ENCODE results near the gene NAP1L3.

The NAP1L3 gene

DNA sequence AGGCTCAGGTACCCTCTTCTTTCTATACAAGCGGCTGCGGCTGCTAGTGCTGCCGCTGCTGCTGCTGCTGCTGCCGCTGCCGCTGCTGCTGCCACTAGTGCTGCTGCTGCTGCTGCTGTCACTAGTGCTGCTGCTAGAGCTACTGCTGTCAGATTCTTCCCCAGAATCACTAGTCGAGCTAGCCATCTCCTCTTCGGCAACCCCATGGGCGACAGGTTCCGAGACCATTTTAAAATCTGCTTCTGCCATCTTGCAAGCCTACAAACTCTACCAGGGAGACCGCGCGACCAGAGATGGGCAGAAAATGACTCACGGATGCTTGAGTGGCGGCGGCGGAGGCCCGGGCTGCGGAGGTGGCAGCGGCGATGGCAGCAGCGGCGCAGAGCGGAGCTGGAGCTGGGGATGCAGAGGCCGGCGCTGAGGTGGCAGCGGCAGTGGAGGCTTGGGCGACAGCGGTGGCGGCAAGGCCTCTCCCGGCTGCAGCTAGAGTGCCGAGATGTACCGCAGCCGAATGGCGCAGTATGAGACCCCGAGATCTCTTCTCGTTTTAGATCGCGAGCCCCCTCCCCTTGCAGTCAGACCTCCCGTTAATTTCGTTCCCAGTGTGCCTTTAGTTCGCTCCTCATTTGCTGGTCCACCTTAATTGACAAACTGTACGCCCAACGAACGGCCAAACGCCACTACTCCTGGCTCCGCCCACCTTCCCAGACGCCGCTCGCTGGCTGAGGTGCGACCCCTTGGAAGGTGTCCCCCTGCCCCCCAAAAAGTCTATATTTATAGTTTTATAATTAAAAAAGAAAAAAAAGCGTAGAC, at the start of gene NAP1L3:
NAP1L3 (minus strand) TSS at position 523 of the 813 bp plus-strand sequence; CDS start at position 249, 274 bp downstream.
- H3K4me3 ChIP-seq (ENCODE audit: control insufficient read depth, low read depth, low read length), result peak within 1 kb of the TSS; percentile 63
- TF ChIP-seq, protein P1, sequence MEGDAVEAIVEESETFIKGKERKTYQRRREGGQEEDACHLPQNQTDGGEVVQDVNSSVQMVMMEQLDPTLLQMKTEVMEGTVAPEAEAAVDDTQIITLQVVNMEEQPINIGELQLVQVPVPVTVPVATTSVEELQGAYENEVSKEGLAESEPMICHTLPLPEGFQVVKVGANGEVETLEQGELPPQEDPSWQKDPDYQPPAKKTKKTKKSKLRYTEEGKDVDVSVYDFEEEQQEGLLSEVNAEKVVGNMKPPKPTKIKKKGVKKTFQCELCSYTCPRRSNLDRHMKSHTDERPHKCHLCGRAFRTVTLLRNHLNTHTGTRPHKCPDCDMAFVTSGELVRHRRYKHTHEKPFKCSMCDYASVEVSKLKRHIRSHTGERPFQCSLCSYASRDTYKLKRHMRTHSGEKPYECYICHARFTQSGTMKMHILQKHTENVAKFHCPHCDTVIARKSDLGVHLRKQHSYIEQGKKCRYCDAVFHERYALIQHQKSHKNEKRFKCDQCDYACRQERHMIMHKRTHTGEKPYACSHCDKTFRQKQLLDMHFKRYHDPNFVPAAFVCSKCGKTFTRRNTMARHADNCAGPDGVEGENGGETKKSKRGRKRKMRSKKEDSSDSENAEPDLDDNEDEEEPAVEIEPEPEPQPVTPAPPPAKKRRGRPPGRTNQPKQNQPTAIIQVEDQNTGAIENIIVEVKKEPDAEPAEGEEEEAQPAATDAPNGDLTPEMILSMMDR (conservative IDR thresholded peaks at IDR 0.05; ENCODE audit: control insufficient read depth, insufficient read depth, low read depth, low read length), result no peak
- DNase-seq (ENCODE audit: low read depth), result peak; percentile 72

DNA sequence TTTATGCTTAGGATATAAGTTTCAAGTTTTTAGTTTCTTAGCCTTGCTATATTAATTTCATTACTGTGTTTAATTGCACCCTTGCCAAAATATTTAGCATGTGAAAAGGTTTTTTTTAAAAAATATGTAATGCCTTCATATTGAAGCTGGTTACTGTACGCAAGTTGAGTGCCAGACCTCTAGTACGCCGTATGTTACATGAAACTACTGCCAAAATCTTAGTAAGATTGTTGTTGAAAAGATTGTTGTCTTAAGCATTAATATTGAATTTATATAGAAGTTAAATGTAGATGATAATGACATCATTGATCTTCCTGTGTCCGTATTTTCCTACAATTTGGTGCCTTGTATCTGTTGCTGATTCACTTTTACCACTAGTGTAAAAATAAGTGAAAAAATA, 37.7 kb upstream of the NAP1L3 start:
- H3K4me3 ChIP-seq (ENCODE audit: control insufficient read depth, low read depth, low read length), result no peak overlapping the region
- no peak for DNase-seq (ENCODE audit: low read depth)
- TF ChIP-seq, protein P1 (conservative IDR thresholded peaks at IDR 0.05; ENCODE audit: control insufficient read depth, insufficient read depth, low read depth, low read length), result no peak

GRCh38 chrX:93703701-93704100, 30.3 kb upstream of the NAP1L3 start:
- DNase-seq (ENCODE audit: low read depth), result no peak
- TF ChIP-seq, protein P1 (conservative IDR thresholded peaks at IDR 0.05; ENCODE audit: control insufficient read depth, insufficient read depth, low read depth, low read length), result no peak
- H3K4me3 ChIP-seq (ENCODE audit: control insufficient read depth, low read depth, low read length), result no peak overlapping the region

DNA sequence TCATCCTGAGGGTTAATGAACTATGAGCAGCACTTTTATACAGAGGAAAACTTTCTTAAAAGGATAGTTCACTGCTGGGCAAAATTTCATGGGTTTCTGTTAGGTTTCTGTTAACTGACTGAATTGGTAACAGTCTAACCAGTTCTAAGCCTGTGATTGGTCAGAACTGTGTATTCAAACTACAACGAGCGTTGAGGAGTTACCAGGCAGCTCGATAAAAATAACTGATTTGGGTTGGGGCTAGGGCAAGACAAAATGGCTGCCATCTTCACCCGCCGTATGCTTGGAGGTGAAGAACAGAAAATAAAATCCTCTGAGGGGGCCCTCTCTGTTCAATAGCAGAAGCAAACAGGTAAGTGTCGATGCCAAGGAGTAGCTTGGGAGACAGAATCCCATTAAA, 22.6 kb upstream of the NAP1L3 start:
- TF ChIP-seq, protein P1 (conservative IDR thresholded peaks at IDR 0.05; ENCODE audit: control insufficient read depth, insufficient read depth, low read depth, low read length), result no peak
- no peak for DNase-seq (ENCODE audit: low read depth)
- no peak overlapping the region for H3K4me3 ChIP-seq (ENCODE audit: control insufficient read depth, low read depth, low read length)

DNA sequence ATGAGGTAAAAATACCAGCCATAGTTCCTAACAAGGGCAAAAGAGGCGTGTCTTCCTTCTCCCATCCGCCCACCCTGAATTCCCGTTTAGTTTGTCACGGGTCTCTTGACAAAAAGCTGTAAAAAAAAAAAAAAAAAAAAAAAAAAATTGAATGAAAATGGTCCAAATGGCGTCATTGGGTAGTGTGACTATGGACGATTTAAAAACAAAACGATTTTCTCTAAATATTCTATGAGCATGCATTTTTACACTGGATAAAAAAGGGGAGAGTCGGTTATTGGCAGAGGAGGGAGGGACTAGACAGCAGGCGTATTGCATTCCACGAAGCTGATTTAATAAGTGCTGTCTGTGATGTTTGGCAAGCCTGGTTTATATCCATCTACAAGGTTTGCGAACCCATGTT, 492 bp upstream of the NAP1L3 start, which contains the start of gene FAM133A:
FAM133A (plus strand) TSS at position 338 of the 403 bp plus-strand sequence. CDS start 35,214 bp downstream, outside the sequence.
- DNase-seq (ENCODE audit: low read depth), result peak; percentile 61
- TF ChIP-seq, protein P1 (conservative IDR thresholded peaks at IDR 0.05; ENCODE audit: control insufficient read depth, insufficient read depth, low read depth, low read length), result no peak
- peak within 1 kb of the TSS; percentile 63 for H3K4me3 ChIP-seq (ENCODE audit: control insufficient read depth, low read depth, low read length)

DNA sequence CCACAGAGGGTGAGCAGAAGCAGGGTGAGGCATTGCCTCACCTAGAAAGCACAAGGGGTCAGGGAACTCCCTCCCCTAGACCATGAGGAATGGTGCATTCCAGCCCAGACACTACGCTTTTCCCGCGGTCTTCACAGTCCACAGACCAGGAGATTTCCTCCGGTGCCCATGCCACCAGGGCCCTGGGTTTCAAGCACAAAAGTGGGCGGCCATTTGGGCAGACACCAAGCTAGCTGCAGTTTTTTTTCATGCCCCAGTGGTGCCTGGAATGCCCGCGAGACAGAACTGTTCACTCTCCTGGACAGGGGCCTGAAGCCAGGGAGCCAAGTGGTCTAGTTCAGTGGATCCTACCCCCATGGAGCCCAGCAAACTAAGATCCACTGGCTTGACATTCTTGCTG, 12.8 kb downstream of the NAP1L3 start:
- H3K4me3 ChIP-seq (ENCODE audit: control insufficient read depth, low read depth, low read length), result no peak overlapping the region
- no peak for DNase-seq (ENCODE audit: low read depth)
- TF ChIP-seq, protein P1 (conservative IDR thresholded peaks at IDR 0.05; ENCODE audit: control insufficient read depth, insufficient read depth, low read depth, low read length), result no peak

All from fibroblast of mammary gland (primary cell).